Vagina (tissue), 2 donors: ENCODE data around the gene ADAMTS13.
A peak's percentile ranks its signal among the peaks of the same experiment; 100 is the strongest.

Experiments used
- POLR2A ChIP-seq, 2 donors: fragments of 450-650 bp; IDR thresholded peaks; one replicate each; pipeline ENCODE4 v1.6.1; 2017; ENCODE audit warnings: antibody characterized with exemption in 2 of 2, mild to moderate bottlenecking in 2 of 2, moderate library complexity in 2 of 2
- TF ChIP-seq, protein P1 (sequence below), 3 experiments: fragments of 450-650 bp in 2 of 3; fragments of 200-600 bp in 1 of 3; sonication (generic) in 1 of 3; IDR thresholded peaks; one replicate each; pipeline ENCODE4 v1.5.1; 2017 to 2019; ENCODE audit warnings: antibody characterized with exemption in 3 of 3, mild to moderate bottlenecking in 2 of 3, moderate library complexity in 2 of 3

DNA sequence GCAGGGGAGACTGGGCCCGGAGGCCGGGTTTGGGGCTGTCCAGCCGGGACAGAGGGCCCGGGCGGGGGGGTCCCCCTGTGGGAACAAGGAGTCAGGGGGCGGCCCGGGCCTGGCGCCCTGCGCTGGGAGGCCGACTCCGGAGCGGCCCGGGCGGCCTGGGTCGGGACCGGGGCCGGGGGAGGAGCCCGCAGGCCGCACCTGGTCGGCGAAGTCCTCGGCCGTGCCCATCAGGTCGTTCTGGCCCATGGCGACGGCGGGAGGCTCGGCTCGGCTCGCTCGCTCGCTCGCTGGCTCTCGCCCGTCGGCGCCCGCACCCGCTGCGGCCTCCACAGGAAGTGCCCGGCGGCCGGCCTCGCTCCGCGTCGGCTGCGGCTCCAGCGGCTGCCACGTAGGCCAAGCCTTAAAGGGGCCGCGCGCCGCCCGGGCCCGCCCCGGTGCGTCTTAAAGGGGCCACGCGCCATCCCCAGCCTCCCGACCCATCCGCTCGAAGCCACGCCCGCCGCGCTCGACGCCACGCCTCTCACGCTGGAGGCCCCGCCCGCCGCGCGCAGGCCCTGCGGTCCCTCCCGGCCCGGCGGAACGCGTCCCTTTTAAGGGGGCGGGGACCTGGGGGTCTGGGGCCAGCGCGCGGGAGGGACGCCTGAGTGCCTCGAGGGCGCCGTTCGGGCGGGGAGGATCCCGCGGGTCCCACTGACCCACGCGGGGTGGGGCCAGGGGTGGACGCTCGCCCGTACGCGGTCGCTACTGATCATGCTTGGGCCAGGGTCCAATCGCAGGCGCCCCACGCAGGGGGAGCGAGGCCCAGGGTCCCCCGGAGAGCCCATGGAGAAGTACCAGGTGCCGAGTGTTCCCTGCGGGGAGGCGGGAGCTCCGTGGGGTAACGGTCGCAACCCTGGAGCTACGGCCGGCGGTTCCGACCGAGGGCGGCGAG lies 46.2 kb upstream of the ADAMTS13 start, which contains the start of the genes STKLD1 and SURF4:
- TF ChIP-seq, protein P1, sequence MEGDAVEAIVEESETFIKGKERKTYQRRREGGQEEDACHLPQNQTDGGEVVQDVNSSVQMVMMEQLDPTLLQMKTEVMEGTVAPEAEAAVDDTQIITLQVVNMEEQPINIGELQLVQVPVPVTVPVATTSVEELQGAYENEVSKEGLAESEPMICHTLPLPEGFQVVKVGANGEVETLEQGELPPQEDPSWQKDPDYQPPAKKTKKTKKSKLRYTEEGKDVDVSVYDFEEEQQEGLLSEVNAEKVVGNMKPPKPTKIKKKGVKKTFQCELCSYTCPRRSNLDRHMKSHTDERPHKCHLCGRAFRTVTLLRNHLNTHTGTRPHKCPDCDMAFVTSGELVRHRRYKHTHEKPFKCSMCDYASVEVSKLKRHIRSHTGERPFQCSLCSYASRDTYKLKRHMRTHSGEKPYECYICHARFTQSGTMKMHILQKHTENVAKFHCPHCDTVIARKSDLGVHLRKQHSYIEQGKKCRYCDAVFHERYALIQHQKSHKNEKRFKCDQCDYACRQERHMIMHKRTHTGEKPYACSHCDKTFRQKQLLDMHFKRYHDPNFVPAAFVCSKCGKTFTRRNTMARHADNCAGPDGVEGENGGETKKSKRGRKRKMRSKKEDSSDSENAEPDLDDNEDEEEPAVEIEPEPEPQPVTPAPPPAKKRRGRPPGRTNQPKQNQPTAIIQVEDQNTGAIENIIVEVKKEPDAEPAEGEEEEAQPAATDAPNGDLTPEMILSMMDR (IDR thresholded peaks at IDR 0.05) = no peak
- peak in 1 of 2 donors; percentile 83 for TF ChIP-seq POLR2A (IDR thresholded peaks at IDR 0.05)
